Pancreas (tissue), 10 donors: ENCODE data around the gene CLIC1. TPM values are rescaled to one million over a fixed set of nuclear protein-coding genes. Genes with fewer than 3 reads are reported as not detected.

ENCODE experiments used
- ATAC-seq, 4 donors: fragments of 200-7000 bp; cut with Tn5 transposase; one replicate each; pipeline versions ENCODE4 v1.8.0 to v1.9.1; 2020; ENCODE audit warnings: mild to moderate bottlenecking in 4 of 4, moderate library complexity in 4 of 4
- DNase-seq, 6 donors: peaks; one replicate each; pipeline ENCODE4 v3.0.0-alpha.2; 2020
- FAIRE-seq: peaks from 2 replicates; lab custom pipeline; 2012; peaks lifted over from hg19 to GRCh38; lab: Jason Lieb, UNC
- H3K27ac ChIP-seq, 4 donors: fragments of 200-600 bp; sonication (generic); 1 replicate in 3 of 4; 2 replicates in 1 of 4; pipeline versions ENCODE4 v1.5.0 to v1.8.0; 2020
- H3K27me3 ChIP-seq, 4 donors: fragments of 200-600 bp; one replicate each; pipeline ENCODE4 v1.8.0; 2021
- H3K36me3 ChIP-seq, 3 donors: fragments of 200-600 bp; sonication (generic) in 1 of 3; one replicate each; pipeline versions ENCODE4 v1.5.0 to v1.8.0; 2020 to 2021
- H3K4me1 ChIP-seq, 3 donors: fragments of 200-600 bp; one replicate each; pipeline ENCODE4 v1.8.0; 2021
- H3K4me3 ChIP-seq, 4 donors: fragments of 200-600 bp; sonication (generic) in 2 of 4; one replicate each; pipeline versions ENCODE4 v1.5.0 to v1.8.0; 2020 to 2021
- H3K9me3 ChIP-seq, 4 donors: fragments of 200-600 bp; one replicate each; pipeline ENCODE4 v1.8.0; 2021
- WGBS, 2 donors: extraction: QIAGEN DNeasy Blood & Tissue Kit; methylation state at CpG; one replicate each; pipeline ENCODE4 v1.1.7; 2013; 5-methylcytosine and 5-hydroxymethylcytosine counted together
- intact Hi-C, 3 donors: fragments of 100-400 bp; cut with DNase I; formaldehyde crosslinking; loops; one replicate each; pipeline versions ENCODE4 v1.11.1 to v1.14.2; 2022
- polyA plus RNA-seq, 2 donors: library from polyadenylated mRNA; stranded (reverse); fragments of 200-250 nt; gene quantifications; one replicate each; pipeline ENCODE4 v1.2.3, GENCODE V29; 2013
- total RNA-seq, 6 donors: library from RNA; stranded (reverse); fragmentation: NEBNext Ultra II Directional in 4 of 6; extraction: Animal tissue kit (Norgen Biotek cat#: 25700) in 4 of 6; gene quantifications; one replicate each; pipeline versions ENCODE4 v1.2.1 to v1.2.4, GENCODE V29; 2021 to 2023
- TF ChIP-seq, protein P1 (sequence below), 4 donors: fragments of 200-600 bp; sonication (generic) in 3 of 4; IDR thresholded peaks; one replicate each; pipeline versions ENCODE4 v1.5.0 to v1.8.0; 2021; ENCODE audit warnings: antibody characterized with exemption in 4 of 4
- donor health status: healthy with polysubstance abuse.
- donor health status: DM: no; HTN: no; CAD: no; lungs with moderate emphysema.
- donor health status: DM: no; HTN: no; CAD: no.
- donor health status: control.
- donor health status: control.
- donor health status: Bipolar disorder and iron deficiency.
- donor health status: DM: yes; HTN: yes; CAD: no.
- donor health status: DM: no; HTN: no; CAD: no.
- donor health status: DM: no; HTN: no; CAD: no.
- donor health status: DM: yes; HTN: yes; CAD: no.

Gene CLIC1
- total and polyA plus RNA-seq, 8 donors: 61.0 to 154 (median 87.6) TPM

DNA sequence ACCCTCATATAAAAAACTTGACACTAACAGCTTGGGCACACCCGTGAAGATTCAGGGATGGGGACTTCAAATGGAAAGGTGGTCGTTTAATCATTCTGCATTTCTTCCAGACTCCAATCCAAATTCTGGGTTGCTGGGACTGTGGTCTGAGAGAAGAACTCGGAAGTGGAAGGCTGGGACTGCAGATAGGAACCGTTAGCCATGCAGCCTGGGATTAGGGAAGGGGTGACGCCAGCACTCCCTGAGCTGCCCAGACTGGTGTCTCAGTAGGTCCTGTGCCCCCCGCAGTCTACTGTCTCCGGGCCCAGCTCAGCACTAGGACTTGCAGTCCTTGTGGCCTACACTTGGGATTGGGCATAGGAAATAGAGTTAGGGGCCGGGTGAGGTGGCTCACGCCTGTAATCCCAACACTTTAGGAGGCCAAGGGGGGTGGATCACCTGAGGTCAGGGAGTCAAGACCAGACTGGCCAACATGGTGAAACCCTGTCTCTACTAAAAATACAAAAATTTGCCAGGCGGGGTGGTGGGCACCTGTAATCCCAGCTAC, 511 bp upstream of the CLIC1 start:
- Histone ChIP-seq H3K36me3 (peaks cover 0 to 17% (median 15%) of the 10 kb centered on the region in 3 donors), H3K27me3 (no peaks in the 10 kb centered on the region), H3K4me3 (peak overlapping the region in 2 of 4 donors; percentile 62 to 69), H3K4me1 (peaks cover 22 to 33% (median 30%) of the 10 kb centered on the region in 3 donors), H3K27ac (peak overlapping the region; percentile 70 to 92 (median 82)), H3K9me3 (no peaks in the 10 kb centered on the region)
- TF ChIP-seq, protein P1, sequence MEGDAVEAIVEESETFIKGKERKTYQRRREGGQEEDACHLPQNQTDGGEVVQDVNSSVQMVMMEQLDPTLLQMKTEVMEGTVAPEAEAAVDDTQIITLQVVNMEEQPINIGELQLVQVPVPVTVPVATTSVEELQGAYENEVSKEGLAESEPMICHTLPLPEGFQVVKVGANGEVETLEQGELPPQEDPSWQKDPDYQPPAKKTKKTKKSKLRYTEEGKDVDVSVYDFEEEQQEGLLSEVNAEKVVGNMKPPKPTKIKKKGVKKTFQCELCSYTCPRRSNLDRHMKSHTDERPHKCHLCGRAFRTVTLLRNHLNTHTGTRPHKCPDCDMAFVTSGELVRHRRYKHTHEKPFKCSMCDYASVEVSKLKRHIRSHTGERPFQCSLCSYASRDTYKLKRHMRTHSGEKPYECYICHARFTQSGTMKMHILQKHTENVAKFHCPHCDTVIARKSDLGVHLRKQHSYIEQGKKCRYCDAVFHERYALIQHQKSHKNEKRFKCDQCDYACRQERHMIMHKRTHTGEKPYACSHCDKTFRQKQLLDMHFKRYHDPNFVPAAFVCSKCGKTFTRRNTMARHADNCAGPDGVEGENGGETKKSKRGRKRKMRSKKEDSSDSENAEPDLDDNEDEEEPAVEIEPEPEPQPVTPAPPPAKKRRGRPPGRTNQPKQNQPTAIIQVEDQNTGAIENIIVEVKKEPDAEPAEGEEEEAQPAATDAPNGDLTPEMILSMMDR (IDR thresholded peaks at IDR 0.05): no peak
- intact Hi-C loops: no loop called here
- DNase-seq: peak in 1 of 6 donors; percentile 45
- no peak for ATAC-seq
- no peak for FAIRE-seq
- 37 to 44% methylated on average over 10 of the region's 10 CpGs for WGBS, 2 donors

- intact Hi-C loops: no loop called here
- DNase-seq (no peak), ATAC-seq (peak in 1 of 4 donors; percentile 6), FAIRE-seq (no peak)
- Histone ChIP-seq H3K4me1 (peaks cover 22 to 33% (median 26%) of the 10 kb centered on the region in 3 donors), H3K9me3 (no peaks in the 10 kb centered on the region), H3K27me3 (no peaks in the 10 kb centered on the region), H3K36me3 (peaks cover 0 to 21% (median 17%) of the 10 kb centered on the region in 3 donors), H3K27ac (peak overlapping the region in 3 of 4 donors; percentile 33 to 89 (median 71)), H3K4me3 (peak overlapping the region; percentile 16 to 69 (median 39))
- TF ChIP-seq, protein P1 (IDR thresholded peaks at IDR 0.05): no peak
- WGBS, 2 donors: 24 to 28% methylated on average over 17 to 18 of the region's 18 CpGs
Measured at GRCh38 chr6:31734821-31735406, 1.4 kb downstream of the CLIC1 start.

DNA sequence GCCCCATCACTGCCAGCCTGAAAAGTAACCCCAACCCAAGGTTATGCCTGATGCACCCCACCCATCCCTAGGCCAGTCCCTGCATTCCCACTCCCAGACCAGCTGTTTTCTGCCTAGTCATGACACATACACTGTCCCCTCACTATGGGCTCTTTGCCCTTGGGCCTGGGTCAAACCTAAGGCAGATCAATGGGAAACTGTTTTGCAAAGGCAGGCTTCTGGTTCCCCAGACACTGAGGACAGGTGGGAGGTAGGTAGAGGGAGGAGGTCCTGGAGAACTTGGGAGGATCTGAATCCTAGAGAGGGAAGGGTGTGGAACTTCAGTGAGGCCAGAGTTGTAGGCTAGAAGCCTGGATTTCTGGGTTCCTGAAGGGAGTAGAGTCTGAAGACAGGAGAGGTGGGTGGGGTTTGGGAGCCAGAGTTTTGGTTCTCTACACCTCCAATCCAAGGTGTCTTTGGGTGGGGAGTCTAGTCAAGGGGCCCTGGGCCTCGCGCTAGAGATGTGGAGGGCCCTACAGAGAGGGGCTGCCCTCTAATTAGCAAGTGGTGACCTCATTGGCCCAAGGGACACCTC, 2.0 kb downstream of the CLIC1 start:
- TF ChIP-seq, protein P1 (IDR thresholded peaks at IDR 0.05): no peak
- DNase-seq (no peak), FAIRE-seq (no peak), ATAC-seq (no peak)
- Histone ChIP-seq H3K27me3 (no peaks in the 10 kb centered on the region), H3K36me3 (peaks cover 0 to 21% (median 17%) of the 10 kb centered on the region in 3 donors), H3K4me3 (peak overlapping the region in 2 of 4 donors; percentile 62 to 69), H3K9me3 (no peaks in the 10 kb centered on the region), H3K4me1 (peaks cover 22 to 31% (median 26%) of the 10 kb centered on the region in 3 donors), H3K27ac (peak overlapping the region in 2 of 4 donors; percentile 71 to 89)
- 56 to 70% methylated on average over 2 of the region's 2 CpGs for WGBS, 2 donors
- intact Hi-C loops: no loop called here

GRCh38 chr6:31733734-31734133, 2.6 kb downstream of the CLIC1 start:
- 85% methylated on average over 4 of the region's 4 CpGs for WGBS, 2 donors
- Histone ChIP-seq H3K27ac (no peak overlapping the region), H3K27me3 (no peaks in the 10 kb centered on the region), H3K4me1 (peaks cover 21 to 26% (median 21%) of the 10 kb centered on the region in 3 donors), H3K36me3 (peaks cover 0 to 21% (median 17%) of the 10 kb centered on the region in 3 donors), H3K9me3 (no peaks in the 10 kb centered on the region), H3K4me3 (no peak overlapping the region)
- intact Hi-C loops: no loop called here
- FAIRE-seq (no peak), DNase-seq (no peak), ATAC-seq (no peak)
- TF ChIP-seq, protein P1 (IDR thresholded peaks at IDR 0.05): no peak
